Central memory CD4-positive, alpha-beta T cell (primary cell): ENCODE data around the gene PTPRJ.
"Not testable (repeated sequence)": the region's sequence is repeated elsewhere in the genome, so short reads cannot be mapped to it uniquely, and the experiment has no call there.

Experiments used
- DNase-seq: peaks from one replicate; pipeline ENCODE4 v3.0.0; 2022
- total RNA-seq, 3 experiments: gene quantifications; one replicate each; lab custom pipeline; 2026; lab: John Stamatoyannopoulos, UW

Gene PTPRJ
- 62.1 to 118 (median 71.0) reads per million in 3 experiments for total RNA-seq

GRCh38 chr11:47980088-47980906 lies at the start of gene PTPRJ:
TSS of gene PTPRJ (plus strand) at chr11:47980559. CDS start at chr11:47980913, 354 bp downstream.
- DNase-seq = peak; percentile 67

- no peak for DNase-seq
Observed at GRCh38 chr11:47932544-47932943, 47.8 kb upstream of the PTPRJ start.

GRCh38 chr11:47933797-47934196 lies 46.6 kb upstream of the PTPRJ start:
- not testable (repeated sequence) for DNase-seq

- no peak for DNase-seq
Observed at GRCh38 chr11:47938791-47939560, 41.4 kb upstream of the PTPRJ start.

GRCh38 chr11:47940904-47941649 lies 39.3 kb upstream of the PTPRJ start:
- DNase-seq = no peak

- DNase-seq = no peak
Observed at GRCh38 chr11:47941907-47942558, 38.3 kb upstream of the PTPRJ start.

- DNase-seq = no peak
Observed at GRCh38 chr11:47943721-47944586, 36.4 kb upstream of the PTPRJ start.

- DNase-seq = no peak
Observed at GRCh38 chr11:47944632-47945031, 35.7 kb upstream of the PTPRJ start.

GRCh38 chr11:47946682-47947559 lies 33.4 kb upstream of the PTPRJ start:
- no peak for DNase-seq

- no peak for DNase-seq
Observed at GRCh38 chr11:47948137-47948536, 32.2 kb upstream of the PTPRJ start.

- DNase-seq = not testable (repeated sequence)
Observed at GRCh38 chr11:47949001-47949675, 31.2 kb upstream of the PTPRJ start.

GRCh38 chr11:47950396-47950795 lies 30.0 kb upstream of the PTPRJ start:
- peak; percentile 52 for DNase-seq

- DNase-seq = not testable (repeated sequence)
Observed at GRCh38 chr11:47951504-47951903, 28.9 kb upstream of the PTPRJ start.

- DNase-seq = no peak
Observed at GRCh38 chr11:47955061-47955755, 25.2 kb upstream of the PTPRJ start.

- DNase-seq = no peak
Observed at GRCh38 chr11:47960015-47960414, 20.3 kb upstream of the PTPRJ start.

GRCh38 chr11:47961383-47961782 lies 19.0 kb upstream of the PTPRJ start:
- no peak for DNase-seq

- DNase-seq = no peak
Observed at GRCh38 chr11:47964546-47964945, 15.8 kb upstream of the PTPRJ start.

GRCh38 chr11:47967577-47968525 lies 12.5 kb upstream of the PTPRJ start:
- DNase-seq = no peak
